Muscle layer of duodenum (tissue), 2 donors: ENCODE results near the gene PAK1.

Source experiments
- H3K27ac ChIP-seq: one replicate; pipeline ENCODE4 v1.7.0; 2013; ENCODE audit warnings: mild to moderate bottlenecking, low read length
- H3K27me3 ChIP-seq: one replicate; pipeline ENCODE4 v1.7.0; 2013; ENCODE audit warnings: low read depth, mild to moderate bottlenecking, control low read depth, low read length
- H3K36me3 ChIP-seq, 2 donors: one replicate each; pipeline ENCODE4 v1.7.0; 2013; ENCODE audit warnings: low read length in 2 of 2, control low read depth in 1 of 2, mild to moderate bottlenecking in 1 of 2; ENCODE audit not compliant: insufficient read depth in 2 of 2, control insufficient read depth in 1 of 2
- H3K4me1 ChIP-seq, 2 donors: one replicate each; pipeline ENCODE4 v1.7.0; 2013; ENCODE audit warnings: low read length in 2 of 2, mild to moderate bottlenecking in 2 of 2, control low read depth in 1 of 2, moderate library complexity in 1 of 2; ENCODE audit not compliant: insufficient read depth in 2 of 2, control insufficient read depth in 1 of 2
- H3K4me3 ChIP-seq, 2 donors: one replicate each; pipeline ENCODE4 v1.7.0; 2013; ENCODE audit warnings: low read length in 2 of 2, low read depth in 1 of 2, mild to moderate bottlenecking in 1 of 2
- H3K9me3 ChIP-seq, 2 donors: one replicate each; pipeline ENCODE4 v1.7.0; 2013; ENCODE audit warnings: low read length in 2 of 2, control low read depth in 1 of 2, mild to moderate bottlenecking in 1 of 2; ENCODE audit not compliant: control insufficient read depth in 1 of 2
- donor health status: healthy.

Gene PAK1

DNA sequence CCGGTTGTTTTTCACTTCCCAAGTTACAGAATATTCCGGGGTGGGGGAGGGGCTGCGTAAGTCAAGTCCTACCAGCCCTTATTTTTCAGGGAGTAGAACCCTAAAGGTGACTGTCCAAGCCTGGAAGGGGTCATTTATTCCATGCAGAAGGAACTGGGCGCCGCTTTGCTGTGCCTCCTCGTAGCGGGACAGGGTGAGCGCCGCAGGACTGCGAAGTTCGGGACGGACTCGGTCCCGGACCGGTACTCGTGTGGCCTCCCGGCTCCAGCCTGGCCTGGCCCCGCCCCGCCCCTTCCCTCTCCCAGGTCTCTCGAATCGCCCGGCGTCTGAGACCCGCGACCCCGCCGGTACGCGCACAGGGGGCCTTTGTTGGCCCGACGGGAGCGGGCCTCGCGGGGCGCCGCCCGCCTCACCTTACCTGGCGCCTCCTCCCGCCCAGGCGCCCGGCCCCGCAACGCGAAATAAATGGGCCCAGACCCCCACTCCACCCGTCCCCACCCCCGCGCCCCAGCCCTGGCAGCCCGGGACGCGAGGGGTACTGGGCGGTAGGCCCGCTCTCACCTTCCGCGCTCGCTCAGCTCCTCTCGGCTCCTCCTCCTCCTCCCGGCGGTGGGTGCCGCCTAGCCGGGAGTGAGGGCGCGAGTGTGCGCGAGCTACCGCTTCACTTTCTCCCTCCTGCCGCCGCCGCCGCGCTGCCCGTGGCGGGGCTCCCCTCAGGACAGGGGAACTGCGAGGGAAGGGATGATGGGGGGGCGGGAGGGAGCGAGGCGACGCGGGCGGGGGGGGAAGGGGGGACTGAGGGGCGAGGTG, 698 bp downstream of the PAK1 start:
- Histone ChIP-seq H3K36me3 (no peaks in the 10 kb centered on the region), H3K27me3 (no peaks in the 10 kb centered on the region), H3K4me1 (no peaks in the 10 kb centered on the region), H3K27ac (peak overlapping the region; percentile 64), H3K9me3 (no peaks in the 10 kb centered on the region), H3K4me3 (peak overlapping the region; percentile 43 to 79)

DNA sequence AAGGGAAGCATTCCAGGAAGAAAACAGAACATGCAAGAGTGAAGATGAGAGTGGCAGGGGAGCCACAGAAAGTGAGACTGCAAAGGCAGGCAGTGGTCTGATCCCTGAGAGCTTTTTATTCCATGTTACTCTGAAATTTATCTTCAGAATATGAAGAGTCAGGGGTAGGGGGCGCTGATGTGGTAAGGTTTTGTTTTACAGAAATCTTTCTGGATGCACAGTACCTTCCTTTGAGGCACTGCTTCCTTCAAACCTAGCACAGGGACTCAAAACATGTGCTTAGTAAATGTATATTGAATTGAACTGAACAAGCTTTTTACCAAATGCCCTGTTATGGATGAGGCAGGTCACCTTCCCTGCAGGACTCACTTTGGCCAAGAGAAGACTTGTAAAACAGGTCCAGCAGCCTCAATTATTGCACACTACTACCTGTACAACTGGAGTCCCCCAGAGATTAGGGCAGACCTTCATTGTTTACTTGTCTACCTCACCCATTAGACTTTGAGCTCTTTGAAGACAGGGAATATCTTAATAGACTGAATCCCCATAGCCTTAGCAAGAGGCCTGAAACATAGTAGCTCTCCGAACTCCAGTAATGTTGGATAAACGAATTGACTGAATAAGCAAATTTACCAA, 2.2 kb downstream of the PAK1 start:
- Histone ChIP-seq H3K27ac (peak overlapping the region; percentile 64), H3K4me3 (peak overlapping the region in 1 of 2 donors; percentile 43), H3K36me3 (no peaks in the 10 kb centered on the region), H3K27me3 (no peaks in the 10 kb centered on the region), H3K4me1 (no peaks in the 10 kb centered on the region), H3K9me3 (no peaks in the 10 kb centered on the region)

DNA sequence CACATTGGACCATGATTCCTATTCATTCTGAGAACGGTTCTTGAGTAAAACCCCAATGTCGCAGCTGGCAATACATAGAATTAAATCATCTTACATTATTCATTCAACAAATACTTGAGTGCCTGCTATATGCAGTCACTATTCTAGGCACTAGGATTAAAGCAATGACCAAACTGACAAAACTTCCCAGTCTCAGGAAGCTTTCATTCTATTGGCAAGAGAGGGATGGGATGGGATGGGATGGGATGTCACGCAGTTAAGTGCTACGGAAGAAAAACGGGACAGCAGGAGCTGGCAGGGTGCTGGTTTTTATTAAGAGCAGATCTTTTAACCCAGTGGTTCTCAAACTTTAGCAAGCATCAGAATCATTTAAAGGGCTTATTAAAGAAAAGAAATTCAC, 2.9 kb downstream of the PAK1 start:
- peak overlapping the region; percentile 4 for H3K27ac ChIP-seq
- no peaks in the 10 kb centered on the region for H3K27me3 ChIP-seq
- H3K36me3 ChIP-seq, result no peaks in the 10 kb centered on the region
- H3K4me3 ChIP-seq, result no peak overlapping the region
- H3K9me3 ChIP-seq, result no peaks in the 10 kb centered on the region
- no peaks in the 10 kb centered on the region for H3K4me1 ChIP-seq

DNA sequence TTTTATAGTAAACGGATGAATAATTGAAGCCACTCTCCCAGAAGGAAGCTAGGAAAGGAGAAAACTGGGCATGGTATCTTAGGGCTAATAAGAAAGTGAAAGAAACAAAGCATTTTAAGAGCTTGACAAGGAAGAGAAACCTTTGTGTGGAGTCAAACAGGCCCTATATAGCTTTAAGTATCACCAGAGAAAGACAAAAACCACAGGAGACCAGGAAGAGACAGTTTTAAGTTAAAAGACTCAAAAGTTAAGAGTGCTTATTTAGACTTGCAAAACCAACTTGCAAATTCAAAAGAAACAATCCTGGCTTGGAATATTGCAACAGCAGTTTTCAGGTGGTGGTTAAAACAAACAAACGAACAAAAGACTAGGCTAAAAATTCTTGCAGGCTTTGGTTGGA, 3.4 kb downstream of the PAK1 start:
- Histone ChIP-seq H3K9me3 (no peaks in the 10 kb centered on the region), H3K4me1 (no peaks in the 10 kb centered on the region), H3K36me3 (no peaks in the 10 kb centered on the region), H3K27ac (peak overlapping the region; percentile 4), H3K4me3 (no peak overlapping the region), H3K27me3 (no peaks in the 10 kb centered on the region)

- H3K36me3 ChIP-seq, result no peaks in the 10 kb centered on the region
- H3K27me3 ChIP-seq, result no peaks in the 10 kb centered on the region
- H3K27ac ChIP-seq, result no peak overlapping the region
- no peaks in the 10 kb centered on the region for H3K9me3 ChIP-seq
- H3K4me3 ChIP-seq, result no peak overlapping the region
- no peaks in the 10 kb centered on the region for H3K4me1 ChIP-seq
These were observed 5.4 kb downstream of the PAK1 start for GRCh38 chr11:77468527-77468926.

DNA sequence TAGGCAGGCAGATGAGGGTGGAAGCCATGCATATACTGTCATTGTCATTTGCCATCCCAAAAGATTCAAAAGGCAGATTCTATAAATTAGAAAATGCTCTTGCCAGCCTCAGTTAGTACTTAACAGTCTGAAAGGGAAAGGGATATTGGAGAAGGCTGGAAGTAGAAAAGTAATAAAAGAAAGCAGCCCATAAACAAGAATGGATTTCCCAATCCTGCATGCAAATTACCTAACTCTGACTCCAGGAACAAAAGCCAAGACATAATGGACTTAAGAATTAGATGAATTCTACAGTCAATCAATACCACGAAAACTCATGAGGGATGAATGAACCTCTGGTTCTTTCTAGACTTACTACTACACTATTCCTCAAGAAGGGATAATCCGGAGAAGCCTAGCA, 5.9 kb downstream of the PAK1 start:
- Histone ChIP-seq H3K36me3 (no peaks in the 10 kb centered on the region), H3K27me3 (no peaks in the 10 kb centered on the region), H3K27ac (no peak overlapping the region), H3K4me3 (no peak overlapping the region), H3K4me1 (no peaks in the 10 kb centered on the region), H3K9me3 (no peaks in the 10 kb centered on the region)

DNA sequence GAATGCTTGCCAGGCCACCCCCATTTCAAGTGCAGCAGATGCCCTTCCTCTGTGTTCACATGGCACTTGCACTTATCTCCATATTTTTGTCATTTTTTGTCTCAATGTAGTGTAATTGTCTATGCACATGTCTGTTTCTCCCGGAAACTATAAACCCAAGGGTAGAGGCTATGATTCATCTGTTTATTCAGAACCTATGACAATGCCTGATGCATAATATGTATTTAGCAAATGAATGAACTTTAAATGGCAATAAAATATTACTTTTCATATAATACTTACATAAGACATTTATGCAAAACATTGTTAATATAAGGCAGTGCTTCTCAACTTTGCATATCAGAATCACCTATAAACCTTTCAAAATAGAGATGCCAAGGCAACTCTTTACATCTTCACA, 6.7 kb downstream of the PAK1 start:
- H3K27ac ChIP-seq, result no peak overlapping the region
- no peaks in the 10 kb centered on the region for H3K36me3 ChIP-seq
- no peaks in the 10 kb centered on the region for H3K4me1 ChIP-seq
- H3K9me3 ChIP-seq, result no peaks in the 10 kb centered on the region
- H3K4me3 ChIP-seq, result no peak overlapping the region
- no peaks in the 10 kb centered on the region for H3K27me3 ChIP-seq

DNA sequence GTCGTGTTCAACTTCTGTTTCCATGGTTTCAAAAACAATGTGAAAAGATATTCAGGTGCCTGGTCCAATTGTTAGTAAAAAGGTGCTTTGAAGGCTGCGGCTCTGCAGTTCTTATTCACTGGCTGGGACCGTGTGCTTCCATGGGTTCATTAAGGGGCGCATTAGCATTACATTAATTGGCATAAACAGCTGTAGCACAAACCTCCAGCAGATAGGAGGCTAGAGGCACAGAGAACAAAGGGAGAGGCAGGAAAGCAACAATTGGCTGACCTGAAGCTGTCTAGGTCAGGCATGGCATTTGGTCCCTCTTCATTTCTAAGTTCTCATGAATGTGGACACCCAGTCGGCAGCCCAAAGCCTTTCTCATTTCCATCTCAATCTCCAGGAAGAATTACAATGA, 16.6 kb downstream of the PAK1 start:
- H3K27ac ChIP-seq, result no peak overlapping the region
- H3K4me3 ChIP-seq, result no peak overlapping the region
- H3K4me1 ChIP-seq, result no peaks in the 10 kb centered on the region
- no peaks in the 10 kb centered on the region for H3K36me3 ChIP-seq
- H3K27me3 ChIP-seq, result no peaks in the 10 kb centered on the region
- H3K9me3 ChIP-seq, result no peaks in the 10 kb centered on the region

DNA sequence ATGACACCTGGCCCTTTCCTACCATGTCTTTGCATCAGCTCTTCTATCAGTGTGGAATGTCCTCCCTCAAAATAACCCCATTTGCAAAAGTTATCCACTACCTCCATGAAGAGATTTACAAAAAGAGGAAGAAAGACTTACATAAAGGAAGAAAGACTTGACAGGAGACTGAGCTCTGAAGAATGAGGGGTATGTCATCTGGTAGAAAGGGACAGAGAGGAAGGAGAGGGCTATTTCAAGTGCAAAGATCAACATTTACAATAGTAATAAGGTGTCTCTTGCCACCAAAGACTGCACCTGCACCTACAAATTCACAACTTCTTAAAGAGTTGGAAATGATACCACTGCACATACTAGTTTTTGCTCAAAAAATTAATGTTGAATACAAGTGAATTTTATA, 18.2 kb downstream of the PAK1 start:
- Histone ChIP-seq H3K36me3 (no peaks in the 10 kb centered on the region), H3K9me3 (no peaks in the 10 kb centered on the region), H3K4me3 (no peak overlapping the region), H3K4me1 (no peaks in the 10 kb centered on the region), H3K27me3 (no peaks in the 10 kb centered on the region), H3K27ac (no peak overlapping the region)

DNA sequence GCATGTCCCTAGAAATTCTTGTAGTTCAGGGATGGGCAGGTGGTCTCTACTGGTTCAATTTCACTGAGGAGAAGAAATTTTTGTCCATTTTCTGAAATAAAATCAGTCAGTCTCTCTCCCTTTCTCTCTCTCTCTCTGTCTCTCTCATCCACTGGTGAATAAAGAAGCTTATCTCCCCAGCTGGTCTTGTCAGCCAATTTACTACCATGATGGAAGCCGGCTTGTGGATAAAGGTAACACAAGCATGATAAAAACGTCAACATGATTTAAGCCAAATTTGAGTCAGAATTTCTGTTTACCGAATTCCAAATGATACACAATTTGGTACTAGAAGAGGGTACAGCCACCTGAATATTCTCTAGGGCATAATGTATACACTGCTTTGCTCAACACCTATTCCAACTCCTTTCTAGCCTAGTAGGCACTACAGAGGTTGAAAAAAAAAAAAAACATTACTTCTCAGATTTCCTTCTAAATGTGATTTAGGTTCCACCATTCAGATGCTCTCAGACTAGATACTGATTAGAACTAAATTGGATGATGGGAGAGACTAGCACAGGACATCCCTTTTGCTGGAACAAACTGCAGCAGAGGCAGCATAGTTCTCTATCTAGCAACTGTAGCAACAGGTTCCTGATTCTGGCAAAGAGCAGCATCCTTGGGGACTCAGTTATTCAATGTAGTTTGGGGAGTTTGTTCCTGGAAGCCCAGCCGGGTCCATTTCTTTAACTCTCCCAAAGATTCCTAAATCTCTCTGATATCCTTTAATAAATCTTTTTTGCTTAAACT, 18.8 kb downstream of the PAK1 start:
- no peaks in the 10 kb centered on the region for H3K36me3 ChIP-seq

DNA sequence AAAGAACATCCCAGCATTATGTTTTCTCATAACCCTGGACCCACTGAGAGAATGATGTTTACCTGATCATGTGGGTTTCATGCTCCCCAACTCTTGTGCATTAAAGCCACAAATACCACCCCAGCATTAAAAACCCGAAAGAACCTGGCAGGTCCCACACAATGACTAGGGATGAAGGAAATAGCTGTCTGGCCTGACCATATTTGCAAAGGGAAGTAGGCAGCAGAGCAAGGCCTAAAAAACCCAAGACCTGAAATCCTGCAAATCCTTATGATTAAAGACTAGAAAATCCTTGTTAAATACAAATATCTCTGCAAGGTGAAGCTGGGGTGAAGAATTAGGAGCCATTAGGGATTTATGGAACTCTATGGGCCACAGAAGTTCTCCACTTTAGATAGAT, 23.7 kb downstream of the PAK1 start:
- Histone ChIP-seq H3K9me3 (no peaks in the 10 kb centered on the region), H3K27me3 (no peaks in the 10 kb centered on the region), H3K36me3 (no peaks in the 10 kb centered on the region), H3K4me3 (no peak overlapping the region), H3K27ac (no peak overlapping the region), H3K4me1 (peaks cover 0 to 4% of the 10 kb centered on the region in 2 donors)

More for the DNA sequence above, 18.8 kb downstream of the PAK1 start:
- Histone ChIP-seq H3K4me3 (no peak overlapping the region), H3K9me3 (no peaks in the 10 kb centered on the region), H3K27me3 (no peaks in the 10 kb centered on the region), H3K4me1 (no peaks in the 10 kb centered on the region), H3K27ac (no peak overlapping the region)
